ENCODE measurements around the gene LRP6. TPM values are rescaled to one million over a fixed set of nuclear protein-coding genes. Genes with fewer than 3 reads are reported as not detected.

LRP6 gene
- total RNA-seq, 2 donors from 2014 or later: 23.1 to 26.7 TPM

DNA sequence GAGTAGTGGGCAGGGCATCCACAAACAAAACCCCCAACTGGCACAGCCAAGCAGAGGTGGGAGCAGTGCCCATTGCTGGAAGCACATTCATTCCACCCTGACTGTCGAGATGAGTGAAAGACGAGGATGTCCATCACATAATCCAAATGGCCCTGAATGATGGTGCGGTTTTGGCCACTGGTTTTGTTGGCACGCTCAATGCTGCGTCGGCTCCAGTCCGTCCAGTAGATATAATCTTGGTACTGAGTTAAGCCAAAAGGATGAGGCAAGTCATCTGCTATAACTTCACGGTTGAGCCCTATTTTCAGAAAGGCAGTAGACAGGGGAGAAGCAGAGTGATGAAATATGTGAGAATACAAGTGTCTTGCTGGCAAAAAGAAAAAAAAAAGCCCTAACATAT, 108.0 kb downstream of the LRP6 start:
- H3K36me3 ChIP-seq (replicated peaks in 1 of 2; ENCODE audit: insufficient read depth in 1 of 2, low read depth in 2 of 2): peaks cover 0 to 2% of the 10 kb centered on the region in 2 donors
- ATAC-seq: no peak
- WGBS, 2 donors: 78 to 82% methylated on average over 8 of the region's 8 CpGs
- no peaks in the 10 kb centered on the region for H3K9me3 ChIP-seq
- DNase-seq: no peak
- H3K4me1 ChIP-seq: no peaks in the 10 kb centered on the region
- no peak overlapping the region for H3K27ac ChIP-seq
- intact Hi-C loops (cut with DNase I): loop anchor here (10.0 kb wide), 1 partner anchor 166 kb away; no protein-coding TSS in a partner anchor
- no peak overlapping the region for H3K4me3 ChIP-seq
- TF ChIP-seq, protein P1, sequence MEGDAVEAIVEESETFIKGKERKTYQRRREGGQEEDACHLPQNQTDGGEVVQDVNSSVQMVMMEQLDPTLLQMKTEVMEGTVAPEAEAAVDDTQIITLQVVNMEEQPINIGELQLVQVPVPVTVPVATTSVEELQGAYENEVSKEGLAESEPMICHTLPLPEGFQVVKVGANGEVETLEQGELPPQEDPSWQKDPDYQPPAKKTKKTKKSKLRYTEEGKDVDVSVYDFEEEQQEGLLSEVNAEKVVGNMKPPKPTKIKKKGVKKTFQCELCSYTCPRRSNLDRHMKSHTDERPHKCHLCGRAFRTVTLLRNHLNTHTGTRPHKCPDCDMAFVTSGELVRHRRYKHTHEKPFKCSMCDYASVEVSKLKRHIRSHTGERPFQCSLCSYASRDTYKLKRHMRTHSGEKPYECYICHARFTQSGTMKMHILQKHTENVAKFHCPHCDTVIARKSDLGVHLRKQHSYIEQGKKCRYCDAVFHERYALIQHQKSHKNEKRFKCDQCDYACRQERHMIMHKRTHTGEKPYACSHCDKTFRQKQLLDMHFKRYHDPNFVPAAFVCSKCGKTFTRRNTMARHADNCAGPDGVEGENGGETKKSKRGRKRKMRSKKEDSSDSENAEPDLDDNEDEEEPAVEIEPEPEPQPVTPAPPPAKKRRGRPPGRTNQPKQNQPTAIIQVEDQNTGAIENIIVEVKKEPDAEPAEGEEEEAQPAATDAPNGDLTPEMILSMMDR (IDR thresholded peaks at IDR 0.05): no peak
- no peak for TF ChIP-seq POLR2A (IDR thresholded peaks at IDR 0.05)
- no peaks in the 10 kb centered on the region for H3K27me3 ChIP-seq

DNA sequence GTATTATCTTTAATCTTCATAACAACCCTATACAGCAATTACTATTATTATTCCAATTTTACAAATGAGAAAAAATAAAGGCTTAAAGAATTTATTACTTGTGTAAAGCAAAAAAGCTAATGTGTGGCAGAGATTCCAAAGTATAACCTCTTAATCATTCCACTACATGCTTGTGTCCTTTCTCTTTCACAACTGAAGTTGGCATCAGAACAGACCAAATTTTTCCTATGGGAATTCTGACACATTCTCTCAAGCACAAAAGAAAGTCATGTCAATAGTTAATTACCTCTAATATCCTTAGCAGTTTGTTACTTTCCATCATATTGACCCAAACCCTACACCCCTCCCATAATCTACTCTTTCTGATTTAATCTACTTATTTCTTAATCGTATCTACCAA, 109.4 kb downstream of the LRP6 start:
- intact Hi-C loops (cut with DNase I): loop anchor here (10.0 kb wide), 1 partner anchor 167 kb away; no protein-coding TSS in a partner anchor
- DNase-seq (no peak), ATAC-seq (no peak)
- Histone ChIP-seq H3K4me3 (no peak overlapping the region), H3K36me3 (replicated peaks in 1 of 2; ENCODE audit: insufficient read depth in 1 of 2, low read depth in 2 of 2) (peaks cover 0 to 2% of the 10 kb centered on the region in 2 donors), H3K27ac (no peak overlapping the region), H3K4me1 (no peaks in the 10 kb centered on the region), H3K9me3 (no peaks in the 10 kb centered on the region), H3K27me3 (no peaks in the 10 kb centered on the region)
- 59 to 70% methylated on average over 1 of the region's 1 CpG for WGBS, 2 donors
- TF ChIP-seq, protein P1 (IDR thresholded peaks at IDR 0.05): no peak
- TF ChIP-seq POLR2A (IDR thresholded peaks at IDR 0.05): no peak

DNA sequence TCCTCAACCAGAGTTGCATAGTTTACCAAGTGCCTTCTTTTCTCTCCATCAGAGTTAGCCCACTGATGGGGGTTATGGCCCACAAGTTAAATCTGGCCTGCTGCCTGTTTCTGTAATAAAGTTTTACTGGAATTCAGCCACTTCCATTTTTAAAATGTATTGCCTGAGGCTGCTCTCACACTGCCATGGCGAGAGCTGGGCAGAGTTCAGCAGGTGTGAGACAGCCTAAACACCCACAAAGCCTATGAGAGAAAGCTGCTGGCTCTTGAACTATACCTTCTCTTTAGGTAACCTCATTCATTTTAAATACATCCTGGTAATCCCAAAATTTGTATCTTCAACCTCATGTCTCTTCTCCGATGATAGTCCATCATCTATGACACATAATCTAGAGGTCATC, 110.0 kb downstream of the LRP6 start:
- no peak for ATAC-seq
- Histone ChIP-seq H3K27ac (no peak overlapping the region), H3K4me3 (no peak overlapping the region), H3K27me3 (no peaks in the 10 kb centered on the region), H3K9me3 (no peaks in the 10 kb centered on the region), H3K36me3 (replicated peaks in 1 of 2; ENCODE audit: insufficient read depth in 1 of 2, low read depth in 2 of 2) (peaks cover 0 to 2% of the 10 kb centered on the region in 2 donors), H3K4me1 (no peaks in the 10 kb centered on the region)
- 83 to 88% methylated on average over 2 of the region's 2 CpGs for WGBS, 2 donors
- DNase-seq: no peak
- TF ChIP-seq, protein P1 (IDR thresholded peaks at IDR 0.05): no peak
- TF ChIP-seq POLR2A (IDR thresholded peaks at IDR 0.05): no peak
- intact Hi-C loops (cut with DNase I): loop anchor here (10.0 kb wide), 1 partner anchor 168 kb away; no protein-coding TSS in a partner anchor

DNA sequence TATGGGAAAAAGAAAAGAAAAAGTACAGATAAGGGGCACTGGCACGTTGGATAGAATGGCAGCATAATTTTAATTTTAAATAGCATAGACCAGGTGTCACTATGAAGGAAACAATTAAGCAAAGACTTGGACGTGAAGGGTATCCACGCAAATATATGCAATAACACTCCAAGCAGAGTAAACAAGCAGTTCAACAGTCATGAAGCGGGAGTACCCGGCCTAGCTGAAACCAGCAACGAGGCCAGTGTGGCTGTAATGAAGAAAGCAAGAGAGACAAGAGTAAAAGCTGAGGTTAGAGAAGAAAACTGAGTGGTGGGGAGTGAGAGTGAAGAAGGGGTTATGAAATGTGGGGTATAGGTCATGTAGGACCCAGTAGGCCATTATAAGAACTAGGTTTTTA, 110.7 kb downstream of the LRP6 start:
- no peaks in the 10 kb centered on the region for H3K27me3 ChIP-seq
- intact Hi-C loops (cut with DNase I): loop anchor here (10.0 kb wide), 1 partner anchor 169 kb away; no protein-coding TSS in a partner anchor
- ATAC-seq (no peak), DNase-seq (no peak)
- H3K27ac ChIP-seq: no peak overlapping the region
- H3K4me1 ChIP-seq: no peaks in the 10 kb centered on the region
- 53 to 61% methylated on average over 6 of the region's 6 CpGs for WGBS, 2 donors
- H3K36me3 ChIP-seq (replicated peaks in 1 of 2; ENCODE audit: insufficient read depth in 1 of 2, low read depth in 2 of 2): peaks cover 0 to 2% of the 10 kb centered on the region in 2 donors
- no peak for TF ChIP-seq POLR2A (IDR thresholded peaks at IDR 0.05)
- TF ChIP-seq, protein P1 (IDR thresholded peaks at IDR 0.05): no peak
- no peaks in the 10 kb centered on the region for H3K9me3 ChIP-seq
- no peak overlapping the region for H3K4me3 ChIP-seq

DNA sequence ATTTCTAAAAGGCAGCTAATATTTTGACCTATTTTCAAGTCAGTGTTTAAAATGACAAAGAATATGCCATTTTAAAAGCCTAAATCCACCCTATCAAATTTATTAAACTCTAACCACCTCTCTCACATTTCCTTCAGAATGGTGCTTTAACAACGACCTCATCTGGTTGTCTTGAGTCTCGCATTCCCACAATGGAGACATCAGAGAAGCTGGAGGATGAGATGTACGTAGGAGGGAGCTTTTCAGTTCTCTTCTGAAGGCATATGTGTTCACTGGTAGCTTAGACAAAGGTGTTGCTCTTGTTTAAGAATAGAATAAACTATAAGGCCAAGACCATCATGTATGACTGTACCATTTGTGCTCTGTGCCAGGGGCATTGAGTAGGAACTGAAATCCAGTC, 113.2 kb downstream of the LRP6 start:
- TF ChIP-seq, protein P1 (IDR thresholded peaks at IDR 0.05): no peak
- TF ChIP-seq POLR2A (IDR thresholded peaks at IDR 0.05): no peak
- ATAC-seq (no peak), DNase-seq (no peak)
- intact Hi-C loops (cut with DNase I): loop anchor here (10.0 kb wide), 1 partner anchor 171 kb away; no protein-coding TSS in a partner anchor
- Histone ChIP-seq H3K4me1 (no peaks in the 10 kb centered on the region), H3K36me3 (replicated peaks in 1 of 2; ENCODE audit: insufficient read depth in 1 of 2, low read depth in 2 of 2) (no peaks in the 10 kb centered on the region), H3K27ac (no peak overlapping the region), H3K27me3 (no peaks in the 10 kb centered on the region), H3K9me3 (no peaks in the 10 kb centered on the region), H3K4me3 (no peak overlapping the region)
- WGBS, 2 donors: 89 to 92% methylated on average over 3 of the region's 3 CpGs
